NCI-H187 treated with DMSO at 0.1 percent for 48 hours (cell line): ENCODE measurements around the gene SLC27A6.
"Not testable (repeated sequence)": the region's sequence is repeated elsewhere in the genome, so short reads cannot be mapped to it uniquely, and the experiment has no call there.

Experiments used
- DNase-seq: peaks from one replicate; lab custom pipeline; 2025; lab: John Stamatoyannopoulos, UW

Gene SLC27A6

GRCh38 chr5:129001841-129002526, 36.7 kb downstream of the SLC27A6 start:
- no peak for DNase-seq

GRCh38 chr5:129002527-129002842, 37.2 kb downstream of the SLC27A6 start:
- no peak for DNase-seq

- DNase-seq, result no peak
These were observed 37.9 kb downstream of the SLC27A6 start for GRCh38 chr5:129003232-129003631.

GRCh38 chr5:129014185-129014584, 48.9 kb downstream of the SLC27A6 start:
- DNase-seq, result no peak

GRCh38 chr5:129018837-129019236, 53.5 kb downstream of the SLC27A6 start:
- DNase-seq, result no peak

GRCh38 chr5:129019401-129019908, 54.2 kb downstream of the SLC27A6 start:
- no peak for DNase-seq

- no peak for DNase-seq
These were observed 55.4 kb downstream of the SLC27A6 start for GRCh38 chr5:129020683-129021082.

GRCh38 chr5:129021744-129022143, 56.5 kb downstream of the SLC27A6 start:
- DNase-seq, result no peak

- DNase-seq, result no peak
These were observed 57.3 kb downstream of the SLC27A6 start for GRCh38 chr5:129022599-129022998.

GRCh38 chr5:129027260-129027659, 62.0 kb downstream of the SLC27A6 start:
- DNase-seq, result no peak

GRCh38 chr5:129031886-129032683, 66.8 kb downstream of the SLC27A6 start:
- no peak for DNase-seq

GRCh38 chr5:129036257-129036656, 71.0 kb downstream of the SLC27A6 start:
- DNase-seq, result not testable (repeated sequence)

- no peak for DNase-seq
These were observed 76.1 kb downstream of the SLC27A6 start for GRCh38 chr5:129041196-129041881.

GRCh38 chr5:129042306-129042705, 77.0 kb downstream of the SLC27A6 start:
- DNase-seq, result no peak

GRCh38 chr5:129043894-129044293, 78.6 kb downstream of the SLC27A6 start:
- DNase-seq, result no peak

- no peak for DNase-seq
These were observed 80.9 kb downstream of the SLC27A6 start for GRCh38 chr5:129046151-129046550.

- DNase-seq, result no peak
These were observed 83.2 kb downstream of the SLC27A6 start for GRCh38 chr5:129048509-129048908.

- no peak for DNase-seq
These were observed 84.0 kb downstream of the SLC27A6 start for GRCh38 chr5:129049126-129049799.

- no peak for DNase-seq
These were observed 86.0 kb downstream of the SLC27A6 start for GRCh38 chr5:129051283-129051682.

GRCh38 chr5:129053438-129053837, 88.2 kb downstream of the SLC27A6 start:
- no peak for DNase-seq

GRCh38 chr5:129057329-129057728, 92.0 kb downstream of the SLC27A6 start:
- no peak for DNase-seq

- DNase-seq, result no peak
These were observed 96.6 kb downstream of the SLC27A6 start for GRCh38 chr5:129061849-129062248.
